Ovary (tissue), 3 donors: ENCODE data around the gene WDR5B.

Experiments
- POLR2A ChIP-seq: fragments of 450-650 bp; IDR thresholded peaks from one replicate; pipeline ENCODE4 v1.6.1; 2017; ENCODE audit warnings: antibody characterized with exemption, mild to moderate bottlenecking, moderate library complexity
- TF ChIP-seq, protein P1 (sequence below), 3 donors: fragments of 450-650 bp in 2 of 3; fragments of 200-600 bp in 1 of 3; IDR thresholded peaks; one replicate each; pipeline versions ENCODE4 v1.5.1 to v1.8.0; 2016 to 2022; ENCODE audit warnings: antibody characterized with exemption in 3 of 3, mild to moderate bottlenecking in 1 of 3
- donor health status: DM: no; HTN: no; CAD: no.

DNA sequence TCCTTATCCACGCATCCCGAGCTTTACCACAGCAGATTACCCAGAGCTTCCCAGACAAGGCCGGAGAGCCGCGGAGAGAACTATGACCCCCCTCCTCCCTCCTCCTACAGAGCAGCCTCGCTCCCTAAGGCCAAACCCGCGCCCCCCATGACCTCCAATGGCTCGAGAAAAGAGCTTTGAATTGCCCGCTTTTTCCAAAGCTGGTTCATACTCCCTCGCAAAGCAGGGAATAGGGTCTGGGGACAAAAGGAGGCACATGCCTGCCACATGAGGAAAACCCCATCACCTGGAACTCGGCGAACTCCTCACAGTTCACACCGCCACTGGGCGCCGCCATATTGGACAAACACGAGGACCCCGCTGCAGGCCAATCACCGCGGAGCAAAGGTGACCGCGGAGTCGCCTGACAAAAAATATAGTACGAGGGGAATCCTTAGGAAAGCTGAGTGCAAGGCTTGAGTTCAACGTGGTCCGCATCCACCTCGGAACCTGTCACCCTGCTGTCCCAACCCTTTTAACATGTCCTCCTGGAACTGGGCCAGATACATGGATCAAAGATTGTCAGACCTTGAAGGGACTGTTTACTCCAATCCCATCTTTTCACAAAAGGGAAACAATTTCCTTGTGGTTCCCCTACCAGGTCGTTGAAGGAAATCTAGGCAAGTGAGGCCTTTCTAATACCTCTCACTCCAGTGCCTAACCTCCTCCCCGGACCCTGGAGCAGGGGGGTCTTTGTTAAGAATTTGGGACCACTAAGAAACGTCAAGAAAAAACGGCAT, 32.8 kb downstream of the WDR5B start, which contains the start of gene MIX23:
- TF ChIP-seq, protein P1, sequence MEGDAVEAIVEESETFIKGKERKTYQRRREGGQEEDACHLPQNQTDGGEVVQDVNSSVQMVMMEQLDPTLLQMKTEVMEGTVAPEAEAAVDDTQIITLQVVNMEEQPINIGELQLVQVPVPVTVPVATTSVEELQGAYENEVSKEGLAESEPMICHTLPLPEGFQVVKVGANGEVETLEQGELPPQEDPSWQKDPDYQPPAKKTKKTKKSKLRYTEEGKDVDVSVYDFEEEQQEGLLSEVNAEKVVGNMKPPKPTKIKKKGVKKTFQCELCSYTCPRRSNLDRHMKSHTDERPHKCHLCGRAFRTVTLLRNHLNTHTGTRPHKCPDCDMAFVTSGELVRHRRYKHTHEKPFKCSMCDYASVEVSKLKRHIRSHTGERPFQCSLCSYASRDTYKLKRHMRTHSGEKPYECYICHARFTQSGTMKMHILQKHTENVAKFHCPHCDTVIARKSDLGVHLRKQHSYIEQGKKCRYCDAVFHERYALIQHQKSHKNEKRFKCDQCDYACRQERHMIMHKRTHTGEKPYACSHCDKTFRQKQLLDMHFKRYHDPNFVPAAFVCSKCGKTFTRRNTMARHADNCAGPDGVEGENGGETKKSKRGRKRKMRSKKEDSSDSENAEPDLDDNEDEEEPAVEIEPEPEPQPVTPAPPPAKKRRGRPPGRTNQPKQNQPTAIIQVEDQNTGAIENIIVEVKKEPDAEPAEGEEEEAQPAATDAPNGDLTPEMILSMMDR (IDR thresholded peaks at IDR 0.05): no peak
- peak; percentile 42 for TF ChIP-seq POLR2A
